Peyer's patch (tissue), 4 donors: ENCODE results near the gene LRRTM1. TPM values are rescaled to one million over a fixed set of nuclear protein-coding genes. Genes with fewer than 3 reads are reported as not detected.

ENCODE experiments used
- DNase-seq, 3 donors: peaks; one replicate each; pipeline ENCODE4 v3.0.0-alpha.2; 2017 to 2019
- H3K27ac ChIP-seq, 4 donors: fragments of 200-600 bp; sonication (generic); one replicate each; pipeline ENCODE4 v1.5.1; 2016 to 2019
- H3K27me3 ChIP-seq, 2 donors: fragments of 200-600 bp; sonication (generic); one replicate each; pipeline ENCODE4 v1.5.1; 2019
- H3K36me3 ChIP-seq, 3 donors: fragments of 200-600 bp; sonication (generic); one replicate each; pipeline ENCODE4 v1.5.1; 2016 to 2019
- H3K4me1 ChIP-seq, 4 donors: fragments of 200-600 bp; sonication (generic); one replicate each; pipeline ENCODE4 v1.5.1; 2016 to 2019
- H3K4me3 ChIP-seq, 4 donors: fragments of 200-600 bp; sonication (generic); 1 replicate in 3 of 4; 2 replicates in 1 of 4; pipeline ENCODE4 v1.5.1; 2016 to 2019; ENCODE audit warnings: mild to moderate bottlenecking in 1 of 4
- H3K9me3 ChIP-seq, 4 donors: fragments of 200-600 bp; sonication (generic); one replicate each; pipeline ENCODE4 v1.5.1; 2016 to 2019; ENCODE audit warnings: mild to moderate bottlenecking in 1 of 4
- CTCF ChIP-seq, 6 experiments: fragments of 450-650 bp in 4 of 6; fragments of 200-600 bp in 2 of 6; sonication (generic) in 1 of 6; IDR thresholded peaks; one replicate each; pipeline ENCODE4 v1.5.1; 2017 to 2019; ENCODE audit warnings: antibody characterized with exemption in 6 of 6, mild to moderate bottlenecking in 3 of 6, moderate library complexity in 1 of 6
- POLR2A ChIP-seq, 2 donors: fragments of 450-650 bp; IDR thresholded peaks; one replicate each; pipeline ENCODE4 v1.5.1; 2017; ENCODE audit warnings: antibody characterized with exemption in 2 of 2, mild to moderate bottlenecking in 2 of 2, moderate library complexity in 2 of 2
- total RNA-seq, 4 donors: library from RNA; depleted of rRNA; stranded (reverse); fragments of >200 nt; gene quantifications; one replicate each; pipeline ENCODE4 v1.1.0, GENCODE V29; 2016

Gene LRRTM1
- total RNA-seq, 4 donors from 2014 or later = not detected

- Histone ChIP-seq H3K9me3 (no peaks in the 10 kb centered on the region), H3K36me3 (no peaks in the 10 kb centered on the region), H3K4me1 (no peaks in the 10 kb centered on the region), H3K4me3 (no peak overlapping the region), H3K27me3 (no peaks in the 10 kb centered on the region), H3K27ac (no peak overlapping the region)
- no peak for DNase-seq
- TF ChIP-seq CTCF (IDR thresholded peaks at IDR 0.05) (no peak), POLR2A (IDR thresholded peaks at IDR 0.05) (no peak)
Measured at GRCh38 chr2:80292474-80292873, 12.1 kb downstream of the LRRTM1 start.

- Histone ChIP-seq H3K36me3 (no peaks in the 10 kb centered on the region), H3K4me1 (no peaks in the 10 kb centered on the region), H3K27ac (no peak overlapping the region), H3K27me3 (no peaks in the 10 kb centered on the region), H3K4me3 (no peak overlapping the region), H3K9me3 (no peaks in the 10 kb centered on the region)
- DNase-seq = no peak
- TF ChIP-seq CTCF (IDR thresholded peaks at IDR 0.05) (no peak), POLR2A (IDR thresholded peaks at IDR 0.05) (no peak)
Measured at GRCh38 chr2:80291656-80292055, 12.9 kb downstream of the LRRTM1 start.

- H3K9me3 ChIP-seq = no peaks in the 10 kb centered on the region
- DNase-seq = no peak
- TF ChIP-seq CTCF (IDR thresholded peaks at IDR 0.05) (no peak), POLR2A (IDR thresholded peaks at IDR 0.05) (no peak)
- H3K4me1 ChIP-seq = no peaks in the 10 kb centered on the region
- no peak overlapping the region for H3K4me3 ChIP-seq
- no peaks in the 10 kb centered on the region for H3K27me3 ChIP-seq
- no peak overlapping the region for H3K27ac ChIP-seq
- no peaks in the 10 kb centered on the region for H3K36me3 ChIP-seq
Measured at GRCh38 chr2:80288576-80288975, 16.0 kb downstream of the LRRTM1 start.

GRCh38 chr2:80281049-80281448, 23.5 kb downstream of the LRRTM1 start:
- Histone ChIP-seq H3K27ac (no peak overlapping the region), H3K9me3 (no peaks in the 10 kb centered on the region), H3K27me3 (no peaks in the 10 kb centered on the region), H3K36me3 (no peaks in the 10 kb centered on the region), H3K4me1 (no peaks in the 10 kb centered on the region), H3K4me3 (no peak overlapping the region)
- no peak for DNase-seq
- TF ChIP-seq CTCF (IDR thresholded peaks at IDR 0.05) (no peak), POLR2A (IDR thresholded peaks at IDR 0.05) (no peak)

GRCh38 chr2:80280598-80280997, 24.0 kb downstream of the LRRTM1 start:
- TF ChIP-seq POLR2A (IDR thresholded peaks at IDR 0.05) (no peak), CTCF (IDR thresholded peaks at IDR 0.05) (no peak)
- Histone ChIP-seq H3K27me3 (no peaks in the 10 kb centered on the region), H3K27ac (no peak overlapping the region), H3K4me3 (no peak overlapping the region), H3K4me1 (no peaks in the 10 kb centered on the region), H3K9me3 (no peaks in the 10 kb centered on the region), H3K36me3 (no peaks in the 10 kb centered on the region)
- DNase-seq = no peak

GRCh38 chr2:80269806-80270205, 34.7 kb downstream of the LRRTM1 start:
- Histone ChIP-seq H3K36me3 (no peaks in the 10 kb centered on the region), H3K27me3 (no peaks in the 10 kb centered on the region), H3K9me3 (no peaks in the 10 kb centered on the region), H3K4me1 (no peaks in the 10 kb centered on the region), H3K27ac (no peak overlapping the region), H3K4me3 (no peak overlapping the region)
- TF ChIP-seq POLR2A (IDR thresholded peaks at IDR 0.05) (no peak), CTCF (IDR thresholded peaks at IDR 0.05) (no peak)
- DNase-seq = no peak
